K562 (cell line): ENCODE measurements around the gene MMP23B. TPM values are rescaled to one million over a fixed set of nuclear protein-coding genes. Genes with fewer than 3 reads are reported as not detected.

Experiments
- ATAC-seq: fragments of 200-7000 bp; cut with Tn5 transposase; 3 replicates; pipeline ENCODE4 v1.9.1; 2020; ENCODE audit warnings: moderate library complexity
- BruUV-seq: library from RNA; stranded (reverse); fragments of 400-500 nt; replicated peaks from 2 replicates; lab custom pipeline; 2021; lab: Mats Ljungman, UMichigan
- CTCF ChIA-PET: fragments of 300-600 bp; formaldehyde crosslinking; extraction: SDS; loops from one replicate; lab custom pipeline; 2021; ENCODE audit warnings: low intra/inter-chr PET ratio; lab: Yijun Ruan, JAX
- POLR2A ChIA-PET: fragments of 300-600, 350-650 bp; sonication (Branson Sonifier 250); formaldehyde crosslinking; extraction: SDS; loops from one replicate; lab custom pipeline; 2021; ENCODE audit warnings: antibody characterized with exemption, inconsistent platforms; lab: Yijun Ruan, JAX
- DNase-seq, 4 experiments: peaks; one replicate each; pipeline versions ENCODE4 v3.0.0 to v3.0.0-alpha.2; 2011 to 2018; ENCODE audit warnings: low spot score in 3 of 4, mixed read lengths in 3 of 4; ENCODE audit errors: extremely low read depth in 1 of 4
- FAIRE-seq: peaks from 2 replicates; lab custom pipeline; 2011; peaks lifted over from hg19 to GRCh38; lab: Jason Lieb, UNC
- H2AFZ ChIP-seq: 2 replicates; pipeline ENCODE4 v1.6.0; 2011; ENCODE audit warnings: low read depth, low read length, control low read depth, inconsistent platforms
- H3K27ac ChIP-seq: fragments of 200-600 bp; 3 replicates; pipeline ENCODE4 v1.8.0; 2011; ENCODE audit warnings: low read depth, mild to moderate bottlenecking, control low read depth, inconsistent platforms, low read length, moderate library complexity, mixed read lengths; ENCODE audit errors: extremely low read depth
- H3K27me3 ChIP-seq, 2 experiments: fragments of 300-600 bp in 1 of 2; 2 replicates in 1 of 2; 3 replicates in 1 of 2; pipeline versions ENCODE4 v1.6.0 to v1.8.0; 2011; ENCODE audit warnings: inconsistent platforms in 2 of 2, low read length in 2 of 2, mild to moderate bottlenecking in 1 of 2, mixed read lengths in 1 of 2, moderate library complexity in 1 of 2; ENCODE audit not compliant: control insufficient read depth in 2 of 2, insufficient read depth in 2 of 2
- H3K36me3 ChIP-seq: fragments of 300-600 bp; 3 replicates; pipeline ENCODE4 v1.8.0; 2011; ENCODE audit warnings: mild to moderate bottlenecking, low read length, inconsistent platforms; ENCODE audit not compliant: control insufficient read depth, insufficient read depth
- H3K4me1 ChIP-seq, 2 experiments: fragments of 200-600 bp in 1 of 2; replicated peaks in 1 of 2; 2 replicates in 1 of 2; 3 replicates in 1 of 2; pipeline versions ENCODE4 v1.5.1 to v1.8.0; 2011; ENCODE audit warnings: inconsistent platforms in 2 of 2, low read length in 2 of 2, mild to moderate bottlenecking in 1 of 2, mixed read lengths in 1 of 2, moderate library complexity in 1 of 2; ENCODE audit not compliant: control insufficient read depth in 2 of 2, insufficient read depth in 2 of 2
- H3K4me2 ChIP-seq: 2 replicates; pipeline ENCODE4 v1.6.1; 2011; ENCODE audit warnings: low read length, control low read depth, inconsistent platforms, mixed read lengths; ENCODE audit not compliant: insufficient read depth
- H3K4me3 ChIP-seq: fragments of 200-600 bp; sonication (generic), shearing (Covaris generic); 2 replicates; pipeline ENCODE4 v1.5.1; 2016; ENCODE audit warnings: control low read depth, inconsistent platforms
- H3K79me2 ChIP-seq: fragments of 200-600 bp; 3 replicates; pipeline ENCODE4 v1.8.0; 2011; ENCODE audit warnings: low read length, inconsistent platforms; ENCODE audit not compliant: control insufficient read depth, insufficient read depth
- H3K9ac ChIP-seq, 2 experiments: 2 replicates each; pipeline versions ENCODE4 v1.6.0 to v1.6.1; 2011; ENCODE audit warnings: low read depth in 2 of 2, low read length in 2 of 2, control low read depth in 1 of 2, inconsistent platforms in 1 of 2, mild to moderate bottlenecking in 1 of 2, mixed read lengths in 1 of 2; ENCODE audit not compliant: insufficient read depth in 1 of 2
- H3K9me1 ChIP-seq: one replicate; pipeline ENCODE4 v1.6.0; 2011; ENCODE audit warnings: inconsistent platforms, mild to moderate bottlenecking, low read length, moderate library complexity; ENCODE audit not compliant: control insufficient read depth, insufficient read depth
- H3K9me3 ChIP-seq: replicated peaks from 2 replicates; pipeline ENCODE4 v1.5.1; 2011; ENCODE audit warnings: low read depth, low read length, inconsistent platforms; ENCODE audit not compliant: control insufficient read depth, insufficient read depth
- H4K20me1 ChIP-seq: replicated peaks from 2 replicates; pipeline ENCODE4 v1.6.1; 2011; ENCODE audit warnings: low read length, inconsistent platforms, mixed read lengths; ENCODE audit not compliant: control insufficient read depth, insufficient read depth
- HDAC2 ChIP-seq: fragments of 450-650 bp; IDR thresholded peaks from 2 replicates; pipeline ENCODE4 v1.6.1; 2016; ENCODE audit warnings: mild to moderate bottlenecking
- PHB ChIP-seq: fragments of 250-450 bp; sonication (Bioruptor Pico); IDR thresholded peaks from 2 replicates; pipeline ENCODE4 v1.5.0; 2021
- POLR2G ChIP-seq: fragments of 200-400 bp; formaldehyde crosslinking; IDR thresholded peaks from 2 replicates; pipeline ENCODE4 v1.6.1; 2017; ENCODE audit warnings: low read depth, mild to moderate bottlenecking, antibody characterized with exemption, low read length, moderate library complexity
- PRPF4 ChIP-seq: fragments of 200-400 bp; formaldehyde crosslinking; IDR thresholded peaks from one replicate; pipeline ENCODE4 v1.6.1; 2017; ENCODE audit warnings: low read length, low read depth, mild to moderate bottlenecking; ENCODE audit not compliant: insufficient read depth, poor library complexity, severe bottlenecking
- WGBS: fragments of 100-300 bp; shearing (Covaris generic); methylation state at CpG from one replicate; pipeline ENCODE4 v1.1.6; 2016; ENCODE audit warnings: low coverage, mixed read lengths; ENCODE audit not compliant: insufficient coverage; ENCODE audit errors: missing lambda C conversion rate; 5-methylcytosine and 5-hydroxymethylcytosine counted together
- in situ Hi-C: fragments of 300-500 bp; cut with MboI; formaldehyde crosslinking; loops from 4 replicates; pipeline ENCODE4 v1.15.0; 2018; ENCODE audit warnings: inconsistent platforms, mixed read lengths
- intact Hi-C: fragments of 100-400 bp; cut with micrococcal nuclease; formaldehyde crosslinking; loops from 2 replicates; pipeline ENCODE4 v1.14.2; 2022
- polyA plus RNA-seq, 8 experiments: library from polyadenylated mRNA; depleted of rRNA in 4 of 8; stranded (reverse) in 5 of 8; unstranded in 3 of 8; fragments of >200 nt; fragmentation: Nextera tagmentation in 2 of 8; fragmentation: Illumina TruSeq in 1 of 8; extraction: Ambion mirVana in 2 of 8; extraction: Trizol in 1 of 8; gene quantifications; 2 replicates each; pipeline versions ENCODE4 v1.2.1 to v1.2.3, GENCODE V29; 2011 to 2014; ENCODE audit warnings: inconsistent platforms in 1 of 8, missing spikeins in 1 of 8
- total RNA-seq, 7 experiments: library from RNA; depleted of rRNA in 6 of 7; stranded (reverse); fragments of >200 nt in 6 of 7; fragmentation: Illumina TruSeq in 2 of 7; extraction: Trizol in 2 of 7; gene quantifications; 2 replicates each; pipeline versions ENCODE4 v1.2.1 to v1.2.3, GENCODE V29; 2011 to 2021; ENCODE audit warnings: low replicate concordance in 1 of 7
- TF ChIP-seq, protein P1 (sequence below), 2 experiments: fragments of 450-650 bp; conservative IDR thresholded peaks; 2 replicates each; pipeline ENCODE4 v1.6.1; 2017; ENCODE audit warnings: mild to moderate bottlenecking in 2 of 2, moderate library complexity in 2 of 2

The MMP23B gene
- total and polyA plus RNA-seq, 9 of the 15 experiments (the other 6 are each of a cell fraction or from before 2014, with no cell fraction given), result 0.28 to 1.2 (median 0.41) TPM; not detected in 5

DNA sequence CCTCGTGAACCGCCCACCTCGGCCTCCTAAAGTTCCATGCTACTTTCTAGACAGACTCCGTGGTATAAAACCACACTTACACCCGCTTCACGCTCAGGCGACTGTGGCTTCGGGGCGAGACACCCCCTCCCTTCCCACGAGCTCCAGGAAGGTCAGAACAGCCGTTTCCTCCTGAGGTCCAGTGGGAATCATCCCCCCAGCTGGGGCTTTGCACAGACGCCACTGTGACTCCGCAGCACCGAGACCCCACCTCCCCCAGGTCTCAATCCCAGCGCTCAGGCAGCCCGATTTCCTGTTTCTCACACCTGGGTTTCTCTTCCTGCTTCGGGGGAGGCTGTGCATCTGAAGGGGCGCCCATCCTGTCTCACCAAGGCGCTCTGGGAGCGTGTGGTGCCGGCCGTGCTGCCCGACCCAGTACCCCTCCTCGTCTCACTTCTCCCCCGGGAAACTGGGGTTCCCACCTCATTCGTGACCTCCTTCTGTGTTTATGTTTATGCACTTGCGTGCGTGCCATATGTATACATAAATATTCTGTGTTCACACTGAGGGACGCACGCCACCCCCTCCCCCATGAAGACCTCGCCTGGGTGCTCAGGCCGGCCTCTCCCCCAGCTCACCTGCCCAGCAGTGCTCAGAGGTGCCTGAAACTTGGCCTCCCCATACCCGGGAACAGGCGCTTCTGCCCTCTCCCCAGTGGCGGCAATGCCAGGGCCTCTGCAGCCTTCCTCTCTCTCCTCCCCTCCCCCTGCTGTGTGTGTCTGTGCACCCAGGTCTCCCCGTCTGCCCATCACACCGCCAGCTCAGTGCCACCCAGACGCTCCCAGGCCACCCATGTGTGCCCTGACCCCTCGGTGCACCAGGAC lies 46.0 kb downstream of the MMP23B start:
- peak overlapping the region in 1 of 2 experiments; percentile 57; a peak in 2 of 4 replicates for H3K9ac ChIP-seq
- in situ Hi-C loops, result no loop called here
- no peaks in the 10 kb centered on the region for H3K27me3 ChIP-seq
- peaks cover 2% of the 10 kb centered on the region; the same call in 1 of the 3 replicates for H3K36me3 ChIP-seq
- CTCF ChIA-PET, result no interaction called here
- no peak overlapping the region for H2AFZ ChIP-seq
- peaks cover 3 to 25% of the 10 kb centered on the region in 2 experiments; a peak in 4 of 5 replicates for H3K4me1 ChIP-seq
- POLR2A ChIA-PET, result interaction anchor here (0.6 kb wide), 2 partner anchors 94 to 208 kb away, joined by 3 read pairs; no protein-coding TSS in a partner anchor
- H3K9me3 ChIP-seq, result no peaks in the 10 kb centered on the region; the same call in 1 of the 2 replicates
- WGBS, result 93% methylated on average over 39 of the region's 39 CpGs
- no peak for ATAC-seq
- intact Hi-C loops, result no loop called here
- no peak overlapping the region for H3K4me3 ChIP-seq
- no peak overlapping the region for H3K4me2 ChIP-seq
- no peak overlapping the region; the same call in 2 of the 3 replicates for H3K27ac ChIP-seq
- peaks cover 21% of the 10 kb centered on the region for H3K79me2 ChIP-seq
- 0 out of 2 replicates have a peak, but pooled peaks cover 2% of the 10 kb centered on the region for H4K20me1 ChIP-seq
- DNase-seq, result peak in 2 of 4 experiments; percentile 10 to 13
- peak; percentile 45; the same call in 1 of the 2 replicates for TF ChIP-seq POLR2G
- TF ChIP-seq PHB (CRISPR knock-in tag), result no peak
- TF ChIP-seq HDAC2, result no peak
- TF ChIP-seq, protein P1, sequence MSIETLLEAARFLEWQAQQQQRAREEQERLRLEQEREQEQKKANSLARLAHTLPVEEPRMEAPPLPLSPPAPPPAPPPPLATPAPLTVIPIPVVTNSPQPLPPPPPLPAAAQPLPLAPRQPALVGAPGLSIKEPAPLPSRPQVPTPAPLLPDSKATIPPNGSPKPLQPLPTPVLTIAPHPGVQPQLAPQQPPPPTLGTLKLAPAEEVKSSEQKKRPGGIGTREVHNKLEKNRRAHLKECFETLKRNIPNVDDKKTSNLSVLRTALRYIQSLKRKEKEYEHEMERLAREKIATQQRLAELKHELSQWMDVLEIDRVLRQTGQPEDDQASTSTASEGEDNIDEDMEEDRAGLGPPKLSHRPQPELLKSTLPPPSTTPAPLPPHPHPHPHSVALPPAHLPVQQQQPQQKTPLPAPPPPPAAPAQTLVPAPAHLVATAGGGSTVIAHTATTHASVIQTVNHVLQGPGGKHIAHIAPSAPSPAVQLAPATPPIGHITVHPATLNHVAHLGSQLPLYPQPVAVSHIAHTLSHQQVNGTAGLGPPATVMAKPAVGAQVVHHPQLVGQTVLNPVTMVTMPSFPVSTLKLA (conservative IDR thresholded peaks at IDR 0.05), result no peak
- TF ChIP-seq PRPF4, result no peak
- BruUV-seq, result no TSS peak
- no peak for FAIRE-seq
- peaks cover 6% of the 10 kb centered on the region for H3K9me1 ChIP-seq
